Stomach (tissue), 9 donors: ENCODE results near the gene DVL3. TPM values are rescaled to one million over a fixed set of nuclear protein-coding genes. Genes with fewer than 3 reads are reported as not detected.

Experiments
- DNase-seq, 2 donors: peaks; one replicate each; pipeline versions ENCODE4 v3.0.0 to v3.0.0-alpha.2; 2013 to 2019
- H3K27ac ChIP-seq, 5 donors: fragments of 200-600 bp in 4 of 5; sonication (generic) in 4 of 5; one replicate each; pipeline ENCODE4 v1.5.1; 2013 to 2019; ENCODE audit warnings: mild to moderate bottlenecking in 1 of 5, moderate library complexity in 1 of 5
- H3K27me3 ChIP-seq, 3 donors: fragments of 200-600 bp; sonication (generic); one replicate each; pipeline ENCODE4 v1.5.1; 2017 to 2019; ENCODE audit warnings: mixed run types in 1 of 3
- H3K36me3 ChIP-seq, 4 donors: fragments of 200-600 bp; sonication (generic); 1 replicate in 3 of 4; 2 replicates in 1 of 4; pipeline ENCODE4 v1.5.1; 2016 to 2019
- H3K4me1 ChIP-seq, 4 donors: fragments of 200-600 bp; sonication (generic); one replicate each; pipeline ENCODE4 v1.5.1; 2016 to 2019
- H3K4me3 ChIP-seq, 4 donors: fragments of 200-600 bp; sonication (generic) in 3 of 4; one replicate each; pipeline ENCODE4 v1.5.1; 2016 to 2019; ENCODE audit warnings: mild to moderate bottlenecking in 1 of 4
- H3K9me3 ChIP-seq, 4 donors: fragments of 200-600 bp; sonication (generic); one replicate each; pipeline ENCODE4 v1.5.1; 2016 to 2019
- EP300 ChIP-seq: sonication (generic); formaldehyde crosslinking; IDR thresholded peaks from one replicate; pipeline ENCODE4 v1.6.1; 2017; ENCODE audit warnings: antibody characterized with exemption
- POLR2A ChIP-seq, 4 donors: fragments of 450-650 bp; IDR thresholded peaks; one replicate each; pipeline ENCODE4 v1.6.1; 2016; ENCODE audit warnings: antibody characterized with exemption in 4 of 4, control low read depth in 2 of 4, mild to moderate bottlenecking in 1 of 4, moderate library complexity in 1 of 4
- POLR2AphosphoS5 ChIP-seq, 3 donors: sonication (generic); formaldehyde crosslinking; IDR thresholded peaks; one replicate each; pipeline ENCODE4 v1.6.1; 2016; ENCODE audit warnings: antibody characterized with exemption in 3 of 3
- WGBS, 5 donors: extraction: QIAGEN DNeasy Blood & Tissue Kit in 3 of 5; methylation state at CpG; one replicate each; pipeline versions ENCODE4 v1.1.5 to v1.1.7; 2013 to 2018; 5-methylcytosine and 5-hydroxymethylcytosine counted together
- intact Hi-C: fragments of 100-400 bp; cut with DNase I; formaldehyde crosslinking; loops from one replicate; pipeline ENCODE4 v1.15.1; 2023; ENCODE audit warnings: low total_unique reads
- polyA plus RNA-seq, 3 donors: library from polyadenylated mRNA; stranded (reverse); fragments of 200-250 nt; gene quantifications; one replicate each; pipeline ENCODE4 v1.2.3, GENCODE V29; 2013
- total RNA-seq, 5 donors: library from RNA; depleted of rRNA; stranded (reverse); fragments of >200 nt; gene quantifications; one replicate each; pipeline versions ENCODE4 v1.1.0 to v1.2.3, GENCODE V29; 2014 to 2016
- TF ChIP-seq, protein P1 (sequence below), 7 experiments: fragments of 450-650 bp in 4 of 7; fragments of 200-600 bp in 3 of 7; sonication (generic) in 3 of 7; IDR thresholded peaks; one replicate each; pipeline ENCODE4 v1.5.1; 2016 to 2019; ENCODE audit warnings: antibody characterized with exemption in 7 of 7, control low read depth in 2 of 7, mild to moderate bottlenecking in 1 of 7
- donor health status: healthy with polysubstance abuse.
- donor health status: Bipolar disorder and iron deficiency.
- donor health status: healthy.

Gene DVL3
- total and polyA plus RNA-seq, 8 donors = 21.2 to 107 (median 40.2) TPM

DNA sequence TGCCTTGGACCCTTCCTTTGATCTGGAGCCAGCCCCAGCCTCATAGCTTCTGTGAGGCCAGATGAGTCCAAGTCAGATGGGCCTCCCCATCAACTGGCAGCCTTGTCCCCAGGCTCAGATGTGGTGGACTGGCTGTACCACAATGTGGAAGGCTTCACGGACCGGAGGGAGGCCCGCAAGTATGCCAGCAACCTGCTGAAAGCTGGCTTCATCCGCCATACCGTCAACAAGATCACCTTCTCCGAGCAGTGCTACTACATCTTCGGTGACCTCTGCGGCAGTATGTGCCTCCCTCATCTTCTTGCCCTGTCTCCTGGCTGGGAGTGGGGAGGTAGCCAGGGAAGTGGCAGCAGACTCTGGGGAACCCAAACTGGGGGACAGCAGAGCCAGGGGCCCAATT is 12.6 kb downstream of the DVL3 start:
- TF ChIP-seq EP300 (no peak), POLR2AphosphoS5 (IDR thresholded peaks at IDR 0.05) (no peak), POLR2A (IDR thresholded peaks at IDR 0.05) (no peak)
- TF ChIP-seq, protein P1, sequence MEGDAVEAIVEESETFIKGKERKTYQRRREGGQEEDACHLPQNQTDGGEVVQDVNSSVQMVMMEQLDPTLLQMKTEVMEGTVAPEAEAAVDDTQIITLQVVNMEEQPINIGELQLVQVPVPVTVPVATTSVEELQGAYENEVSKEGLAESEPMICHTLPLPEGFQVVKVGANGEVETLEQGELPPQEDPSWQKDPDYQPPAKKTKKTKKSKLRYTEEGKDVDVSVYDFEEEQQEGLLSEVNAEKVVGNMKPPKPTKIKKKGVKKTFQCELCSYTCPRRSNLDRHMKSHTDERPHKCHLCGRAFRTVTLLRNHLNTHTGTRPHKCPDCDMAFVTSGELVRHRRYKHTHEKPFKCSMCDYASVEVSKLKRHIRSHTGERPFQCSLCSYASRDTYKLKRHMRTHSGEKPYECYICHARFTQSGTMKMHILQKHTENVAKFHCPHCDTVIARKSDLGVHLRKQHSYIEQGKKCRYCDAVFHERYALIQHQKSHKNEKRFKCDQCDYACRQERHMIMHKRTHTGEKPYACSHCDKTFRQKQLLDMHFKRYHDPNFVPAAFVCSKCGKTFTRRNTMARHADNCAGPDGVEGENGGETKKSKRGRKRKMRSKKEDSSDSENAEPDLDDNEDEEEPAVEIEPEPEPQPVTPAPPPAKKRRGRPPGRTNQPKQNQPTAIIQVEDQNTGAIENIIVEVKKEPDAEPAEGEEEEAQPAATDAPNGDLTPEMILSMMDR (IDR thresholded peaks at IDR 0.05) = no peak
- no peak for DNase-seq
- intact Hi-C loops = no loop called here
- WGBS, 5 donors = 91 to 97% (median 95%) methylated on average over 6 to 8 of the region's 8 CpGs
- Histone ChIP-seq H3K4me1 (peaks cover 0 to 12% (median 4%) of the 10 kb centered on the region in 4 donors), H3K4me3 (no peak overlapping the region), H3K9me3 (no peaks in the 10 kb centered on the region), H3K36me3 (peaks cover 74 to 100% (median 100%) of the 10 kb centered on the region in 4 donors), H3K27ac (peak overlapping the region in 2 of 5 donors; percentile 4 to 15), H3K27me3 (no peaks in the 10 kb centered on the region)

DNA sequence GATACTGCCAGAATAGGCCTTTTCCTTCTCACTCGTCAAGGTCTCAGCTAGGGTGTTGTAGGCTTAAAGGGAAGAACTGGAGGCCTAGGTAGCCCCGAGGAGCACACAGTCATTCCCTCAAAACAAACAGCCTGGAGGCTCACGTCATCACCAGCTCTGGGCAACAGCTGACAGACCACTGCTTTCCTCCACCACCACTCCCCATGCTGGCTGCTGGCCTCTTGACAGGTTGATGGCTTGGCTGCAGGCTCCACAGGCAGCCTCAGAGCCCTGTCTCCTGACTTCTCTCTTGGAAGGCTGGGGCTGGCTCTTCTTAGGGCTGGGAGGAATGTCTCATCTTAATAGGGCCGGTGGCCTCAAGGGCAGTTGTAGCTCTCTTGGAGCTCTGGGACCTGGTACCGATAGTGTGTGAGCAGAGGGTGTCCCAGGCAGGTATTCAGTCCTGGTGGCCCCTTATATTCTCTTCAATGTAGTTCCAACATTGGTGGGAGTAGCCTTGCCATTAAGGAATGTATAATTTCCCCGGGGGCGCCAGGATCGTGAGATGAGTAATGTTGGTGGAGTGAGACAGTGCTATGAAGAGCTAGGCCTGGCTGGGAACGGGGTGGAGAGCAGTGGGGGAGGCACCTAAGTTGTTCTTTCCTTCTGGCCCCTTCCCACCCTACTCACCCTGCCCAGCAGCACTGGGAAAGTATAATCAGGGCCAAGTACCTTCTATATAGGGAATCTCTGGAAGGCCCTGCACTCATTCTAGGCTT is 13.4 kb downstream of the DVL3 start:
- peaks cover 77 to 93% (median 92%) of the 10 kb centered on the region in 4 donors for H3K36me3 ChIP-seq
- peak overlapping the region in 2 of 5 donors; percentile 4 to 18 for H3K27ac ChIP-seq
- H3K27me3 ChIP-seq = no peaks in the 10 kb centered on the region
- no peaks in the 10 kb centered on the region for H3K9me3 ChIP-seq
- peak in 1 of 2 donors; percentile 25 for DNase-seq
- WGBS, 5 donors = 71 to 86% (median 81%) methylated on average over 8 to 9 of the region's 9 CpGs
- no peak for TF ChIP-seq POLR2AphosphoS5 (IDR thresholded peaks at IDR 0.05)
- TF ChIP-seq, protein P1 (IDR thresholded peaks at IDR 0.05) = no peak
- TF ChIP-seq EP300 = no peak
- no peak for TF ChIP-seq POLR2A (IDR thresholded peaks at IDR 0.05)
- H3K4me3 ChIP-seq = no peak overlapping the region
- intact Hi-C loops = no loop called here
- H3K4me1 ChIP-seq = peaks cover 0 to 8% (median 2%) of the 10 kb centered on the region in 4 donors

- no peak overlapping the region for H3K27ac ChIP-seq
- peaks cover 65 to 77% (median 76%) of the 10 kb centered on the region in 4 donors for H3K36me3 ChIP-seq
- no peak overlapping the region for H3K4me3 ChIP-seq
- TF ChIP-seq, protein P1 (IDR thresholded peaks at IDR 0.05) = no peak
- TF ChIP-seq POLR2AphosphoS5 (IDR thresholded peaks at IDR 0.05) = no peak
- no peak for TF ChIP-seq POLR2A (IDR thresholded peaks at IDR 0.05)
- TF ChIP-seq EP300 = no peak
- intact Hi-C loops = no loop called here
- 87 to 93% (median 92%) methylated on average over 36 to 66 of the region's 66 CpGs for WGBS, 5 donors
- H3K27me3 ChIP-seq = no peaks in the 10 kb centered on the region
- H3K9me3 ChIP-seq = no peaks in the 10 kb centered on the region
- no peak for DNase-seq
- H3K4me1 ChIP-seq = peaks cover 0 to 11% (median 8%) of the 10 kb centered on the region in 4 donors
Measured at GRCh38 chr3:184169896-184170875, 15.0 kb downstream of the DVL3 start.

DNA sequence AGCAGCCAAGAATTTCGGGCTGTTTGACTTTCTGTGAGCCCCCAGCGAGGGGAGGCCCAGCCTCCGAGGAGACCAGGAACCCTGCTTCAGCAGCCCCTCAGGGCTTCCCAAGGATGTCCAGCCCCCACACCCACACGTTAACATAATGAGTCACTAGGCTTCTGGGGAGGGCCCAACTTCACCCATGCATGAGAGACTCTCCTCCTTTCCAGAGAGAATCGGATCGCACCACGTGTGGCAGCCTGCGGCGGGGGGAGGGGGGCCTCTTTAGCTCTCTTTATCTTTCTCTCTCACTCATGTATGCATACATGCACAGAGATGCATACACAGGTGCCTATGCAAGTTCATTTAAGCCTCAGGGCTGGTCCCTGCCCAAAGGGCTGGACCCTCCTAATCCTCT is 16.4 kb downstream of the DVL3 start:
- Histone ChIP-seq H3K36me3 (peaks cover 51 to 63% (median 62%) of the 10 kb centered on the region in 4 donors), H3K4me1 (peaks cover 11 to 24% (median 22%) of the 10 kb centered on the region in 4 donors), H3K4me3 (no peak overlapping the region), H3K9me3 (no peaks in the 10 kb centered on the region), H3K27me3 (no peaks in the 10 kb centered on the region), H3K27ac (no peak overlapping the region)
- TF ChIP-seq EP300 = no peak
- TF ChIP-seq, protein P1 (IDR thresholded peaks at IDR 0.05) = no peak
- TF ChIP-seq POLR2A (IDR thresholded peaks at IDR 0.05) = no peak
- TF ChIP-seq POLR2AphosphoS5 (IDR thresholded peaks at IDR 0.05) = no peak
- intact Hi-C loops = no loop called here
- no peak for DNase-seq
- 70 to 85% (median 77%) methylated on average over 9 of the region's 9 CpGs for WGBS, 5 donors
